Pulmonary artery endothelial cell (primary cell): Measurements from ENCODE around the gene CCDC32. TPM values are rescaled to one million over a fixed set of nuclear protein-coding genes. Genes with fewer than 3 reads are reported as not detected.

ENCODE experiments used
- DNase-seq: peaks from one replicate; pipeline ENCODE4 v3.0.0-alpha.2; 2011; ENCODE audit warnings: low read depth, low spot score
- total RNA-seq: library from RNA; depleted of rRNA; stranded (reverse); fragments of >200 nt; gene quantifications from 2 replicates; pipeline ENCODE4 v1.2.3, GENCODE V29; 2014

CCDC32 gene
- total RNA-seq, 1 donor from 2014 or later = 20.8 TPM

- no peak for DNase-seq
These were observed 2.3 kb upstream of the CCDC32 start for GRCh38 chr15:40567111-40567510.

DNA sequence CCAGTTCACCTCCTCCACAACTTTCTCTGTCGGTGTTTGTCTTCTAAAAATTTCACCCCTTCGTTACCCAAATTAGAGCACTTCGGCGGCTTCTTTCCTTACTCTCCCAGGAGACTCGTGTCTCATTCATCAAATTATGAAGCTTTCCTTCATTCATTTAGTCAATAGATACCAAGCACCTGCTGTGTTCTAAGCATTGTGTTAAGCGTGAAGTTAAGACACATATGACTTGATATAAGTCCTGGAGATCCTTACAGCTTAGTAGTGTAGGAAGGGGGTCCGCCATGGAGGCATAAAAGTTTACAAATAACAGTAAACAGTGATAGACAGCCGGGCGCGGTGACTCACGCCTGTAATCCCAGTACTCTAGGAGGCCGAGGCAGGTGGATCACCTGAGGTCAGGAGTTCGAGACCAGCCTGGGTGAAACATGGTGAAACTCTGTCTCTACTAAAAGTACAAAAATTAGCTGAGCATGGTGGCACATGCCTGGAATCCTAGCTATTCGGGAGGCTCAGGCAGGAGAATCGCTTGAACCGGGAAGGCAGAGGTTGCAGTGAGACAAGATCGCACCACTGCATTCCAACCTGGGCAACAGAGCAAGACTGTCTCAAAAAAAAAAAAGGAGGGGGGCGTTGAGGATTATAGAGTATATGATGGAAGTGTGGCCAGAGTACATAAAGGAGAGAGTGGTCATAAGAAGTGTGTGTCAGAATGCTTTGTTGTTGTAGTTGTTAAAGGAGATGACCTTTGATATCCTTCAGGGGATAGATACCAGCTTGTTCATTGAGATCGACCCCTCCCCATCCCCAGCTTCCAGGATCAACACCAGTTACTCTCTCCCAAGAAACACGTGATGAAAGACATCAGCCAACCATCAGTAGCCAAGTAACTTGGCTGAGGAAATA, 744 bp upstream of the CCDC32 start:
- no peak for DNase-seq

DNA sequence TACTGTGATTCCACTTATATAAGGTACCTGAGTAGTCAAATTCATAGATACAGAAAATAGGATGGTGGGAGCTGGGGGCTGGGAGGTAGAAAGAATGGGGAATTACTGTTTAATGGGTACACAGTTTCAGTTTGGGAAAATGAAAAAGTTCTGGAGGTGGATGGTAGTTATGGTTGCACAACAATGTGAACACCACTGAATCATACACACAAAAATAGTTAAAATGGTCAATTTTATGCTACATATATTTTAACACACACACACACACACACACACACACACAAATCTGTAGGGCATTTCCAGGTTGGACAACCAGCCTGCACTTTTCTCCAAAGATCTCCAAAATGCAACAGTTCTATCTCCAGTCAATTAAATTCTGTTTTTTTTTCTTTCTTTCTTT, 1.4 kb downstream of the CCDC32 start:
- DNase-seq = no peak

- DNase-seq = no peak
These were observed 2.2 kb downstream of the CCDC32 start for GRCh38 chr15:40562691-40563090.

DNA sequence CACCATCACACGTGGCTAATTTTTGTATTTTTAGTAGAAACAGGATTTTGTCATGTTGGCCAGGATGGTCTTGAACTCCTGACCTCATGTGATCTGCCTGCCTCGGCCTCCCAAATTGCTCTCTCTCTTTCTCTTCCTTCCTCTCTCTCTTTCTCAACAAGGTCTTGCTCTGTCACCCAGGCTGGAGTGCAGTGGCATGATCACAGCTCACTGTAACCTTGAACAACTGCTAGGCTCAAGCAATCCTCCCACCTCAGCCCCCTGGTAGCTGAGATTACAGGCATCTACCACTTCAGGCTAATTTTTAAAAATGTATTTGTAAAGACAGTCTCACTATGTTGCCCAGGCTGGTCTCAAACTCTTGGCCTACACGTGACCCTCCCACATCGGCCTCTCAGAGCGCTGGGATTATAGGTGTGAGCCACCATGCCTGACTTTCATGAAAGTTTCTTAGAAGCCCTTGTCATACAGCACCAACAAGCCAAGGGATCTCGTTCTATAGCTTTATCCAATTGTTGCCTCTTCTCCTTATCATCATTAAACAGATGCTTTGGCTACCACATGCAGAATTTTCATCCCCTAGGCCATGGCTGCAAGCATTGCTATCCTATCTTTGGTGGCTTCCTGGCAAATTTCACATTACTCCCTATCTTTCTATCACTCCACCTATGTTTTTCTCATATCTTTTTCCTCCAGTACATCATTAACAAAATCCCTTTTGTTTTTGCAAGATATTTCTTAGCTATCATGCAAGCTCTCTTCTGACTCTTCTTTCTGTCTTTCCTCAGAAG, 5.7 kb downstream of the CCDC32 start:
- no peak for DNase-seq

DNA sequence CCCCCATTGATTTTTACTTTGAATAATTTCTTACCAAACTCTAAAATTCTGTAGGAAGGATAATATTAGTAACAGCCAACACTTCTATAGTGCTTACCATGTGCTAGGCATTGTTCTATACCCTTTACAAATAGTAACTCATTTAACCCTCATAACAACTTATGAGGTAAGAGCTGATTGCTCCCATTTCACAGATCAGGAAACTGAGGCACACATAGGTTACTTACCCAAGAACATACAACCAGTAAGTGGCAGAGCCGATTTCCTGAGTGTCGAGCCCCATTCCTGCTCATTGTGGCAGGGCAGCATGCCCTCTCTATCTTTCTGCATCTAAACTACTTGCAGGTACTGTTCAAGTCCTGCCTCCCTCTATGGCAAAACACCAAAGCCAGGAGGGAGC, 9.0 kb downstream of the CCDC32 start:
- DNase-seq = no peak

GRCh38 chr15:40554161-40554525, 10.7 kb downstream of the CCDC32 start:
- no peak for DNase-seq

DNA sequence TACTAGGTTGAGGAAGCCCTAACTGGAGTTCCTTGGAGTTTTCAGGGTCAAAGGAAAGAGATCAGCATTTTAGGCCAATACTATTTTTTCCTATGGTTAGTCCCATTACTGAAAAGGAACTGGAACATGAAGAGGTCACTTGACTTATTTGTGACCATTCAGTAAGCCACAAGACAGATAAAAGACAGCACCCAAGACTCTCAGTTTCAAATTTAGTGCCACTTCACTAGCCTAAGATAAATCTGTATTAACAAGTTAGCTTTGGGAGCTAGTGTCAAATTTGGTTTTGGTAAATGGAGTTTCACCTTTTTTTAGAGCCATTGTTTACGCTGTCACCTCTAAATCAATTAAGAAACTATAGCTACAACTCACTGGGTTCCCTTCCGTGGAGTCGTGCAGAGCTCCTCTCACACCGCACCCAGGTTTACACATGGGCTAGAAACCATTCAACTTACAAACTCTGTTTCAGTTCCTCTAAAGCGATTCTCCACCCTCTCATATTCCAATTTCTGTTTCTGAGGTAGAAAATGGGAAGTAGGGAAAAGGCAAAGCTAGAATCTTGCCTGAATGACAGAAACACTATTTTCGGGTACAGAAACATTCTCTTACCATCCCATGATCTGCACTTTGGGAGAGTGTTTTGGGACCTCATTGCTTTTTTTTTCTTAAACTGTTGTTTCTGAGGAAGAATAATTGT, 14.4 kb downstream of the CCDC32 start:
- DNase-seq = no peak

DNA sequence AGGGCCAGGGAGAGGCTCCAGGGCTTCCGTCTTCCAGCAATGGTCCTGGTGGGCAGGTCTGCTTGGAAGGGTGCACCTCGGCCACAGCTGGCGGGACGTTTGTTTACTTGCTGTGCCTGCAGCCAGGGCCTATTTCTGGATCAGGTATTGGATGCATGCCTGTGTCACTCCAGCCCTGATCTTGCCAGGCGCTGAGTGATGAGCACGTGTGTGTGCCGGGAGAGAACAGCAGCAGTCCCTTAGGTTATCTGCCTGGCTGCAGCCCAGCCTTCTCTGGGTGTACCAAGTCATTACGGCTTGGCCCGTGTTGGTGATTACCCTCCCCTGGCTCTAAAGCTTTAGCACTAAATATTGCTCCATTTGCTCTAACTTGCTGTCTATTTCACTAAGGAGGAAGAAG, 14.9 kb downstream of the CCDC32 start:
- no peak for DNase-seq

GRCh38 chr15:40548610-40549009, 16.2 kb downstream of the CCDC32 start:
- no peak for DNase-seq

GRCh38 chr15:40545457-40545856, 19.4 kb downstream of the CCDC32 start:
- DNase-seq = no peak

DNA sequence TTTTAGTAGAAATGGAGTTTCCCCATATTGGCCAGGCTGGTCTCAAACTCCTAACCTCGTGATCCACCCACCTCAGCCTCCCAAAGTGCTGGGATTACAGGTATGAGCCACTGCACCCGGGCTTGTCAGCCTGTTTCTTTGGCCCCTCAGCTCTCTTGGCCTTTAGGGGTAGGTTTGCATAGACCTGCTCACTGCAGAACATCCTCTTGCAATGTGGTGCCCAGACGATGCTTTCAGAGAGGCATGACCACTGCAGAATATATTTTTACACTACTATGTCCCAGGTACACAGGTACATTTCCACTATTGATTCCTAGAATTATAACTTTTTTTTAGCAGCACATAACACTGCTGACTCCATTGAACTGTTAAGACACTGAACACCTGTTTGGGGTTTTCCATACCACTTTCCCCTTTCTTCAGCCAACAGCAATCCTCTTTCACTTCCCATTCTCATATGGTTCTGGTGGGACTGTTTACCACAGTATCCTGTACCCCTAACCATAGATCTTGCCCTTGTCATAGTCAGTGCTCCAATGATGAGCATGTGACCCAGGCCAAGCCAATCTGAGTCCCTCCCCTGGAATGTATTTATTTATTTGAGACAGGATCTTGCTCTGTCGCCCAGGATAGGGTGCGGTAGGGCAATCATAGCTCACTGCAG, 21.1 kb downstream of the CCDC32 start:
- DNase-seq = no peak

GRCh38 chr15:40543082-40543481, 21.8 kb downstream of the CCDC32 start:
- DNase-seq = no peak

GRCh38 chr15:40538976-40539375, 25.9 kb downstream of the CCDC32 start:
- DNase-seq = no peak

DNA sequence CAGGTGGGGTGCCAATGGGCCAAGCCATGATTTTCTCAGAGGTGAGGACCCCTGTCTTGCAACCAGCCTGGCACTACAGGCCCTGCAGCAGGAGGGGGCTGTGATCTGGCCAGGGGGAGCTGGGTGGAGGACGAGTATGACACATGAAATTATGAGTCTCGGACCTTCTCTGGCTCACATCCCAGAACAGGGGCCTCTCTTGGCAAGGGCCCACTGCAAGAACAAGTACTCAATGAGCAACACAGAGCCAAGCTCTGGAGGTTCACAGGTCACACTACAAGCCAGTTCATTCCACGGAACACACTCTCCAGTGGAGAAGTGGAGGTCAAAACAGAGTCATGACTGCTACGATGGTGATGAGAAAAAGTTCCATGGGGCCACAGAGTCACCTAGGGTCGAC, 28.3 kb downstream of the CCDC32 start:
- DNase-seq = no peak

GRCh38 chr15:40534371-40534770, 30.5 kb downstream of the CCDC32 start:
- DNase-seq = no peak

GRCh38 chr15:40533763-40534364, 31.0 kb downstream of the CCDC32 start:
- no peak for DNase-seq

DNA sequence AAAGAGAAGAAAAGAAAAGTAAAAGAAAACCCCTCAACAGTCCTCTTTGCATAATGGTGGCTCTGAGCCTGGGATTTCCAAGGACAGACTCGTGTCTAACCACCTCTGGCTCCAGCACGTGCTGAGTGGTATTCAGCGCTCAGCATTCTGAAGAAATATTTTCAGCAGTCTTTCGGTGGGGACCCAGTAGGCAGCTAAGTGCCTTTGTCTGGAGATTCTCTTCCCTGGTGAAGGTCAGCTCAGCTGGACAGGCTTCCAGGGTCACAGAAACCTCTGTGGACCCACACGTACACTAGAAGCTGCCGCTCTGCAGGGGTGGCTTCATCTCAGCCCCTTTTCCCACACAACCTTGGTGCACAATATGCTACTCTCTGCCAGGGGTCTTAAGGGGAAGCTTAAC, 36.0 kb downstream of the CCDC32 start:
- no peak for DNase-seq

GRCh38 chr15:40525855-40526254, 39.0 kb downstream of the CCDC32 start:
- no peak for DNase-seq

DNA sequence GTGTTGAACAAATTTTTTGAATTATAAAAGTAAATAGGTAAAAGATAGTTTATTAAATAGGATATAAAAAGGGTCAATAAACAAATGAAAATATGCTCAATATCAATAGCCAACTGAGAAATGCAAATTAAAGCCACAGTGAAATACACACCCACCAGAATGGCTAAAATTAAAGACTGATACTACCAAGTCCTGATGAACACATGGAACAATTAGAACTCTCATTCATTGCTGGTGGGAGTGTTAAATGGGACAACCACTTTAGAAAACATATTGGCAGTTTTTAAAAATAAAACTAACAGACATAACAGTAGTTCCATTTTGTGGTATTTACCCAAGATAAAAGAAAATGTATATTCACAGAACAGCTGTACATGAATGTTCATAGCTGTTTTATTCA, 41.2 kb downstream of the CCDC32 start:
- DNase-seq = no peak

DNA sequence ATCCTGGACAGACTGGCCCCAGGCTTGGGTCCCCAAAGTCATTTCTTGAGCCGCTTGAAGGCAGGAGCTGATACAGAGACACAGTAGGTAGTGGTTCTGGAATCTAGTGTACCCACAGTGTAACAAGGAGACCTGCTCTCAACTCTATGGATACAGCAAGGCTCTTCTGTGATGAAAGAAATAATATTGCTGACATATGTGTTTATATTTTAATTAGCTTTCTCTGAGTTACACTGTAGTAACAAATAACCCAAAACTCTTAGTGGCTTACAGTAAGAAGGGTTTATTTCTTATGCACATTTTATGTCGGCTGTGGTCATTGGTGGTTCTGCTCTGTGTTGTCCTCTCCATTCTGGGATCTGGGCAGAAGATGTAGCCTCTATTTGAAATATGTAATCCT, 48.5 kb downstream of the CCDC32 start:
- DNase-seq = no peak
